C4-2B (cell line): ENCODE measurements around the gene ZNF154.
"Not testable (repeated sequence)": the region's sequence is repeated elsewhere in the genome, so short reads cannot be mapped to it uniquely, and the experiment has no call there.

ENCODE experiments used
- H3K27ac ChIP-seq: fragments of 450-650 bp; 2 replicates; pipeline ENCODE4 v1.5.1; 2017
- CTCF ChIP-seq: fragments of 450-650 bp; conservative IDR thresholded peaks from 2 replicates; pipeline ENCODE4 v1.5.1; 2017; ENCODE audit warnings: mild to moderate bottlenecking
- ZFX ChIP-seq: fragments of 450-650 bp; IDR thresholded peaks from 2 replicates; pipeline ENCODE4 v1.6.1; 2017

The ZNF154 gene

GRCh38 chr19:57708641-57709361 lies at the start of gene ZNF154:
TSS of gene ZNF154 (minus strand) at chr19:57709204. CDS start at chr19:57708971, 233 bp downstream.
- H3K27ac ChIP-seq = no peak within 1 kb of the TSS
- TF ChIP-seq CTCF = no peak
- no peak for TF ChIP-seq ZFX

- no peak overlapping the region for H3K27ac ChIP-seq
These were observed 48.9 kb upstream of the ZNF154 start for GRCh38 chr19:57757941-57758340.

GRCh38 chr19:57755031-57755430 lies 46.0 kb upstream of the ZNF154 start:
- TF ChIP-seq CTCF (no peak), ZFX (no peak)

More at GRCh38 chr19:57757941-57758340, 48.9 kb upstream of the ZNF154 start:
- TF ChIP-seq ZFX (no peak), CTCF (no peak)

GRCh38 chr19:57754091-57754673 lies 45.2 kb upstream of the ZNF154 start:
- TF ChIP-seq ZFX (no peak), CTCF (no peak)
- no peak overlapping the region for H3K27ac ChIP-seq

More at GRCh38 chr19:57755031-57755430, 46.0 kb upstream of the ZNF154 start:
- no peak overlapping the region for H3K27ac ChIP-seq

- TF ChIP-seq CTCF (no peak), ZFX (no peak)
- H3K27ac ChIP-seq = no peak overlapping the region
These were observed 39.0 kb upstream of the ZNF154 start for GRCh38 chr19:57748029-57748428.

DNA sequence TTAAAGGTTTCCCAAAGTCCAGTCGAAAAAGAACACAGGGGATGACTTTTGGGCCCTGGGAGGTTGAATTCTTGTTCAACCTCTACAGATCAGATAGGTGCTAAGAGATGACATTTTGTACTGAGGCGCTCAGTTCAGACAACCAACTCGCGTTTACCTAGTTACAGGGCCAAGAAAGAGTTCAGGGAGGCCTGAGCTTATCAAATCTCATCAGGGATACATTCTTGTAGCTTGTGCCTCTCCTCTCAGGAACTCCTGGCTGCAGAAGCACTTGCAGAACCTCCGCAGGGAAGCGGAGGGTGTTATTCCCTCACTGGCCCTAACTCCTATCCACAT lies 38.4 kb upstream of the ZNF154 start:
- TF ChIP-seq ZFX = no peak
- H3K27ac ChIP-seq = peak overlapping the region; percentile 86

DNA sequence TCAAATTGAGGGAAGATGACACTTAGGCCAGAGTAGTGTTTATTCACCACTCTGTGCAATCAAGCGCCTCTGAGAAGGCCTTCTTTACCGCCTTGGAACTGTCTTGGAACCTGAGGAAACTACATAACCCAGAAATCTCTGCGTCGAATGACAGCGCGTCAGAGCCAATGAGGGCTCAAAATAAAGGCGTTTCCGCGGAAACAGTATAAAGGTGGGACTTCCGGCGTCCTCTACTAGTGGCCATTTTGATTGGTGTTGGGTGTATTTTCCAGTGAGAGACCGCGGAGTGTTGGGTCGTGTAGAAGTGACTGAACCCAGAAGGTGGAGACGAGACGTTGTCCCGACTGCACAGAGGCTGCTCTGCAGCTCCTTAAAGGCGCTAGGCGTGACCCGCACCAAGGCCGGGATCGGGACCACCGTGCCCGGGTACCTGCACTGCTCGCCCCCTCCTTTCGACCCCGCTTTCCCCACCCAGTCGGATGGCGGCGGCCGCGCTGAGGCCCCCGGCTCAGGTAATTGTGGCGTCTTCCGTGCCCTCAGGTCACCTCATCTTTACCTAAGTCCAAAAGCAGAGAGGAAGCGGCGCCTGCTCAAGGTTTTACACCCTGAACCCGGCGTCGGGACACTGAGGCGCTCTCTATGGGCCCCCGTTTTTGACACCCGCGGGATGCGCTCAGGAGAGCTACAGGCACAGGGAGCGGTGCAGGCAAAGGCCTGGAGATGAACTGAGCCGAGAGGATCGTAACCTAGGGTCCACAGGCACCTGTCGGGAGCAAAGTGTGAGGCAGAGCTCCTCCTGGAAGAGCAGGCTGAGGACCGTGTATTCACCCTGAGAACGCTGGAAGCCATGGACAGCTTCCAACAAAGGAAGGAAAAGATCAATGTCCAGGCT lies 37.8 kb upstream of the ZNF154 start, which contains the start of gene ZNF776:
Gene ZNF776, plus strand, starts transcription at position 236 of the 892 bp plus-strand sequence. Its CDS starts 244 bp downstream, at position 480.
- peak within 1 kb of the TSS; percentile 86 for H3K27ac ChIP-seq
- TF ChIP-seq ZFX = no peak
- TF ChIP-seq CTCF = no peak

- not testable (repeated sequence) for H3K27ac ChIP-seq
These were observed 29.8 kb upstream of the ZNF154 start for GRCh38 chr19:57738770-57739169.
